Measurements from ENCODE around the gene NME8. TPM values are rescaled to one million over a fixed set of nuclear protein-coding genes. Genes with fewer than 3 reads are reported as not detected.

The NME8 gene
- total RNA-seq, 1 experiment from 2014 or later, result not detected

GRCh38 chr7:37901236-37901827 lies 52.9 kb downstream of the NME8 start:
- Histone ChIP-seq H3K27me3 (replicated peaks; ENCODE audit: control insufficient read depth, insufficient read depth, low read length) (no peaks in the 10 kb centered on the region), H3K9me3 (no peaks in the 10 kb centered on the region), H3K4me3 (ENCODE audit: low read depth, low read length) (no peak overlapping the region), H3K4me1 (peaks cover 16% of the 10 kb centered on the region), H3K36me3 (ENCODE audit: control insufficient read depth, insufficient read depth, low read length) (no peaks in the 10 kb centered on the region)
- BruUV-seq (replicated peaks), result no TSS peak
- Mint-ChIP-seq H3K4me1 (ENCODE audit: low read depth, unreplicated experiment) (peaks cover 6% of the 10 kb centered on the region), H3K27ac (ENCODE audit: unreplicated experiment) (no peak overlapping the region), H3K4me3 (ENCODE audit: unreplicated experiment) (no peak overlapping the region), H3K36me3 (ENCODE audit: insufficient read depth, unreplicated experiment) (no peaks in the 10 kb centered on the region), H3K27me3 (ENCODE audit: insufficient read depth, unreplicated experiment) (no peaks in the 10 kb centered on the region), H3K9me3 (ENCODE audit: unreplicated experiment) (no peaks in the 10 kb centered on the region)
- POLR2A ChIA-PET, result interaction anchor here (0.6 kb wide), 1 partner anchor 287 kb away, joined by 3 read pairs; no protein-coding TSS in a partner anchor
- CTCF ChIA-PET, result interaction anchor here (0.6 to 1.9 kb wide), 4 partner anchors 16 to 1420 kb away, joined by 4 to 11 read pairs (median 4); partner anchors contain the start of gene SFRP4
- intact Hi-C loops (cut with micrococcal nuclease; ENCODE audit: unreplicated experiment), result loop anchor here (1.0 to 5.0 kb wide), 4 partner anchors 121 to 417 kb away; no protein-coding TSS in a partner anchor
- TF ChIP-seq CTCF (IDR thresholded peaks at IDR 0.05; ENCODE audit: insufficient read depth in 1 of 2, low read depth in 1 of 2, low read length in 1 of 2, severe bottlenecking in 1 of 2, unreplicated experiment in 1 of 2), result peak; percentile 59 to 65
- peak in 1 of 2 experiments; percentile 27 for DNase-seq

GRCh38 chr7:37901890-37902524 lies 53.6 kb downstream of the NME8 start:
- no peak for TF ChIP-seq CTCF (IDR thresholded peaks at IDR 0.05; ENCODE audit: insufficient read depth in 1 of 2, low read depth in 1 of 2, low read length in 1 of 2, severe bottlenecking in 1 of 2, unreplicated experiment in 1 of 2)
- Histone ChIP-seq H3K9me3 (no peaks in the 10 kb centered on the region), H3K27me3 (replicated peaks; ENCODE audit: control insufficient read depth, insufficient read depth, low read length) (no peaks in the 10 kb centered on the region), H3K36me3 (ENCODE audit: control insufficient read depth, insufficient read depth, low read length) (no peaks in the 10 kb centered on the region), H3K4me1 (peaks cover 16% of the 10 kb centered on the region), H3K4me3 (ENCODE audit: low read depth, low read length) (no peak overlapping the region)
- Mint-ChIP-seq H3K9me3 (ENCODE audit: unreplicated experiment) (no peaks in the 10 kb centered on the region), H3K4me3 (ENCODE audit: unreplicated experiment) (no peak overlapping the region), H3K27me3 (ENCODE audit: insufficient read depth, unreplicated experiment) (no peaks in the 10 kb centered on the region), H3K36me3 (ENCODE audit: insufficient read depth, unreplicated experiment) (no peaks in the 10 kb centered on the region), H3K27ac (ENCODE audit: unreplicated experiment) (no peak overlapping the region), H3K4me1 (ENCODE audit: low read depth, unreplicated experiment) (peaks cover 6% of the 10 kb centered on the region)
- BruUV-seq (replicated peaks), result no TSS peak
- CTCF ChIA-PET, result interaction anchor here (0.7 to 1.9 kb wide), 3 partner anchors 15 to 1419 kb away, joined by 4 to 11 read pairs (median 4); partner anchors contain the start of gene SFRP4
- POLR2A ChIA-PET, result interaction anchor here (0.6 kb wide), 1 partner anchor 286 kb away, joined by 3 read pairs; no protein-coding TSS in a partner anchor
- peak in 1 of 2 experiments; percentile 4 for DNase-seq
- intact Hi-C loops (cut with micrococcal nuclease; ENCODE audit: unreplicated experiment), result loop anchor here (1.0 to 5.0 kb wide), 4 partner anchors 120 to 416 kb away; no protein-coding TSS in a partner anchor

GRCh38 chr7:37908221-37908788 lies 59.9 kb downstream of the NME8 start:
- Mint-ChIP-seq H3K4me3 (ENCODE audit: unreplicated experiment) (no peak overlapping the region), H3K4me1 (ENCODE audit: low read depth, unreplicated experiment) (no peaks in the 10 kb centered on the region), H3K27ac (ENCODE audit: unreplicated experiment) (no peak overlapping the region), H3K27me3 (ENCODE audit: insufficient read depth, unreplicated experiment) (peaks cover 6% of the 10 kb centered on the region), H3K36me3 (ENCODE audit: insufficient read depth, unreplicated experiment) (no peaks in the 10 kb centered on the region), H3K9me3 (ENCODE audit: unreplicated experiment) (no peaks in the 10 kb centered on the region)
- BruUV-seq (replicated peaks), result no TSS peak
- POLR2A ChIA-PET, result no interaction called here
- Histone ChIP-seq H3K4me3 (ENCODE audit: low read depth, low read length) (no peak overlapping the region), H3K9me3 (no peaks in the 10 kb centered on the region), H3K4me1 (no peaks in the 10 kb centered on the region), H3K36me3 (ENCODE audit: control insufficient read depth, insufficient read depth, low read length) (no peaks in the 10 kb centered on the region), H3K27me3 (replicated peaks; ENCODE audit: control insufficient read depth, insufficient read depth, low read length) (no peaks in the 10 kb centered on the region)
- TF ChIP-seq CTCF (IDR thresholded peaks at IDR 0.05; ENCODE audit: insufficient read depth in 1 of 2, low read depth in 1 of 2, low read length in 1 of 2, severe bottlenecking in 1 of 2, unreplicated experiment in 1 of 2), result no peak
- CTCF ChIA-PET, result interaction anchor here (1.3 kb wide), 1 partner anchor 9 kb away, joined by 5 read pairs; the partner anchor contains the start of gene SFRP4
- DNase-seq, result no peak
- intact Hi-C loops (cut with micrococcal nuclease; ENCODE audit: unreplicated experiment), result no loop called here

All from Caco-2 (cell line).